Esophagus squamous epithelium (tissue), 4 donors: ENCODE results near the gene CCDC50.

Source experiments
- POLR2A ChIP-seq, 4 donors: fragments of 450-650 bp; IDR thresholded peaks; one replicate each; pipeline ENCODE4 v1.6.1; 2017; ENCODE audit warnings: antibody characterized with exemption in 4 of 4, mild to moderate bottlenecking in 4 of 4, moderate library complexity in 3 of 4
- TF ChIP-seq, protein P1 (sequence below), 6 experiments: fragments of 450-650 bp in 4 of 6; fragments of 200-600 bp in 2 of 6; sonication (generic) in 2 of 6; IDR thresholded peaks; one replicate each; pipeline ENCODE4 v1.5.1; 2016 to 2019; ENCODE audit warnings: antibody characterized with exemption in 6 of 6, mild to moderate bottlenecking in 4 of 6, moderate library complexity in 4 of 6

GRCh38 chr3:191417457-191417729, 88.2 kb downstream of the CCDC50 start:
- TF ChIP-seq, protein P1, sequence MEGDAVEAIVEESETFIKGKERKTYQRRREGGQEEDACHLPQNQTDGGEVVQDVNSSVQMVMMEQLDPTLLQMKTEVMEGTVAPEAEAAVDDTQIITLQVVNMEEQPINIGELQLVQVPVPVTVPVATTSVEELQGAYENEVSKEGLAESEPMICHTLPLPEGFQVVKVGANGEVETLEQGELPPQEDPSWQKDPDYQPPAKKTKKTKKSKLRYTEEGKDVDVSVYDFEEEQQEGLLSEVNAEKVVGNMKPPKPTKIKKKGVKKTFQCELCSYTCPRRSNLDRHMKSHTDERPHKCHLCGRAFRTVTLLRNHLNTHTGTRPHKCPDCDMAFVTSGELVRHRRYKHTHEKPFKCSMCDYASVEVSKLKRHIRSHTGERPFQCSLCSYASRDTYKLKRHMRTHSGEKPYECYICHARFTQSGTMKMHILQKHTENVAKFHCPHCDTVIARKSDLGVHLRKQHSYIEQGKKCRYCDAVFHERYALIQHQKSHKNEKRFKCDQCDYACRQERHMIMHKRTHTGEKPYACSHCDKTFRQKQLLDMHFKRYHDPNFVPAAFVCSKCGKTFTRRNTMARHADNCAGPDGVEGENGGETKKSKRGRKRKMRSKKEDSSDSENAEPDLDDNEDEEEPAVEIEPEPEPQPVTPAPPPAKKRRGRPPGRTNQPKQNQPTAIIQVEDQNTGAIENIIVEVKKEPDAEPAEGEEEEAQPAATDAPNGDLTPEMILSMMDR (IDR thresholded peaks at IDR 0.05), result no peak
- no peak for TF ChIP-seq POLR2A (IDR thresholded peaks at IDR 0.05)
